HL-60 (cell line): ENCODE results near the gene PCDH15.

Experiments
- DNase-seq, 2 experiments: peaks; one replicate each; pipeline ENCODE4 v3.0.0-alpha.2; 2010 to 2020; ENCODE audit warnings: low read depth in 1 of 2, low spot score in 1 of 2
- H3K27ac ChIP-seq: fragments of 250-450 bp; sonication (Bioruptor Pico); replicated peaks from 2 replicates; pipeline ENCODE4 v1.5.1; 2020; ENCODE audit warnings: mild to moderate bottlenecking, moderate library complexity
- H3K27me3 ChIP-seq: fragments of 250-450 bp; sonication (Bioruptor Pico); 2 replicates; pipeline ENCODE4 v1.5.1; 2021; ENCODE audit warnings: mild to moderate bottlenecking, moderate library complexity; ENCODE audit not compliant: insufficient read depth, poor library complexity, severe bottlenecking
- H3K4me3 ChIP-seq: replicated peaks from 2 replicates; pipeline ENCODE4 v1.5.1; 2011; ENCODE audit warnings: mild to moderate bottlenecking, control low read depth, low read length; ENCODE audit not compliant: insufficient read depth
- GABPA ChIP-seq: IDR thresholded peaks from 2 replicates; pipeline ENCODE4 v1.6.1; 2012; ENCODE audit warnings: low read depth
- POLR2AphosphoS5 ChIP-seq: IDR thresholded peaks from 2 replicates; pipeline ENCODE4 v1.6.1; 2012; ENCODE audit warnings: low read depth
- SPI1 ChIP-seq: IDR thresholded peaks from 2 replicates; pipeline ENCODE4 v1.6.1; 2012; ENCODE audit warnings: low read depth, mild to moderate bottlenecking, borderline replicate concordance
- TF ChIP-seq, protein P1 (sequence below): IDR thresholded peaks from 2 replicates; pipeline ENCODE4 v1.6.1; 2012; ENCODE audit warnings: low read depth; ENCODE audit not compliant: insufficient replicate concordance
- TF ChIP-seq, protein P2 (sequence below): IDR thresholded peaks from one replicate; pipeline ENCODE4 v1.5.1; 2011; ENCODE audit warnings: low read length, control low read depth, inconsistent platforms; ENCODE audit not compliant: insufficient read depth

The PCDH15 gene

DNA sequence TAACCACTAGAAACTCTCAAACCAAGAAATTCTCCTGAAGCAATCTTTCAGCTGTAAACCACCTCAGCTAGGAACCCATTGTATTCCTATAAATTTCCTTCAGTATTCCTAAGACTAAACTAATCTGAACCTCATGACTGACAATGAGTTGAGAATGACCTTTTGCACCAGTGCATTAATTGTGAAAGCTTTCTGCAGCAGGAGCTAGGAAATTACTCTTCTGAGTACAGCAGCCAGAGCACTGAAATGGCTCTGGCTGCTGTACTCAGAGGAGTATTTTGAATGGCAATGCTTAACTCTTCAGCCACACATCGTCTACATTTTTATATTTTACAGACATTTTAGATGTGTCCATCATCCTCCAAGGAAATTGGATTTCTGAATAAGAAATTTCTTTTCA, 109.7 kb downstream of the PCDH15 start:
- DNase-seq, result no peak
- Histone ChIP-seq H3K27me3 (no peaks in the 10 kb centered on the region), H3K27ac (no peak overlapping the region), H3K4me3 (no peak overlapping the region)
- TF ChIP-seq POLR2AphosphoS5, result no peak
- no peak for TF ChIP-seq GABPA
- TF ChIP-seq SPI1, result no peak

DNA sequence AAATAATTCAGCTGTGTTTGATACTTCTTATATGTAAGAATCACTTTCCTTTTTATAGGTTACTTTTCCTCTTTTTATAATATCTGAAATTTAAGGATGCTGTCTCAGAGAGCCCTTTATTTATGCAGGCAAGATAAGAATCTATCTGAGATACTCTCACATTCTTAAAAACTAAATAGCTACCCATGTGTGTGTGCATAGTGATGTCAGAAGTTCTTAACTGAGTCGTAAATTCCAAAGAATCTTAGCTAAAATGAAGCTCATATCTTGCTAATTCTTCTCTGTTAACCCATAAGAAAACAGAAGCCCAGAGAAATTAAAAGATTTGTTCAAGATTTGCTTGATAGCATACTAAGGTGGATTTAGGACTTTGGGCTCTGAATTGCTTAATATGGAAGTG, 118.5 kb downstream of the PCDH15 start:
- H3K27me3 ChIP-seq, result no peaks in the 10 kb centered on the region
- no peak for DNase-seq
- H3K27ac ChIP-seq, result no peak overlapping the region
- TF ChIP-seq, protein P1, sequence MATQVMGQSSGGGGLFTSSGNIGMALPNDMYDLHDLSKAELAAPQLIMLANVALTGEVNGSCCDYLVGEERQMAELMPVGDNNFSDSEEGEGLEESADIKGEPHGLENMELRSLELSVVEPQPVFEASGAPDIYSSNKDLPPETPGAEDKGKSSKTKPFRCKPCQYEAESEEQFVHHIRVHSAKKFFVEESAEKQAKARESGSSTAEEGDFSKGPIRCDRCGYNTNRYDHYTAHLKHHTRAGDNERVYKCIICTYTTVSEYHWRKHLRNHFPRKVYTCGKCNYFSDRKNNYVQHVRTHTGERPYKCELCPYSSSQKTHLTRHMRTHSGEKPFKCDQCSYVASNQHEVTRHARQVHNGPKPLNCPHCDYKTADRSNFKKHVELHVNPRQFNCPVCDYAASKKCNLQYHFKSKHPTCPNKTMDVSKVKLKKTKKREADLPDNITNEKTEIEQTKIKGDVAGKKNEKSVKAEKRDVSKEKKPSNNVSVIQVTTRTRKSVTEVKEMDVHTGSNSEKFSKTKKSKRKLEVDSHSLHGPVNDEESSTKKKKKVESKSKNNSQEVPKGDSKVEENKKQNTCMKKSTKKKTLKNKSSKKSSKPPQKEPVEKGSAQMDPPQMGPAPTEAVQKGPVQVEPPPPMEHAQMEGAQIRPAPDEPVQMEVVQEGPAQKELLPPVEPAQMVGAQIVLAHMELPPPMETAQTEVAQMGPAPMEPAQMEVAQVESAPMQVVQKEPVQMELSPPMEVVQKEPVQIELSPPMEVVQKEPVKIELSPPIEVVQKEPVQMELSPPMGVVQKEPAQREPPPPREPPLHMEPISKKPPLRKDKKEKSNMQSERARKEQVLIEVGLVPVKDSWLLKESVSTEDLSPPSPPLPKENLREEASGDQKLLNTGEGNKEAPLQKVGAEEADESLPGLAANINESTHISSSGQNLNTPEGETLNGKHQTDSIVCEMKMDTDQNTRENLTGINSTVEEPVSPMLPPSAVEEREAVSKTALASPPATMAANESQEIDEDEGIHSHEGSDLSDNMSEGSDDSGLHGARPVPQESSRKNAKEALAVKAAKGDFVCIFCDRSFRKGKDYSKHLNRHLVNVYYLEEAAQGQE, result no peak
- no peak for TF ChIP-seq GABPA
- no peak for TF ChIP-seq POLR2AphosphoS5
- TF ChIP-seq, protein P2, sequence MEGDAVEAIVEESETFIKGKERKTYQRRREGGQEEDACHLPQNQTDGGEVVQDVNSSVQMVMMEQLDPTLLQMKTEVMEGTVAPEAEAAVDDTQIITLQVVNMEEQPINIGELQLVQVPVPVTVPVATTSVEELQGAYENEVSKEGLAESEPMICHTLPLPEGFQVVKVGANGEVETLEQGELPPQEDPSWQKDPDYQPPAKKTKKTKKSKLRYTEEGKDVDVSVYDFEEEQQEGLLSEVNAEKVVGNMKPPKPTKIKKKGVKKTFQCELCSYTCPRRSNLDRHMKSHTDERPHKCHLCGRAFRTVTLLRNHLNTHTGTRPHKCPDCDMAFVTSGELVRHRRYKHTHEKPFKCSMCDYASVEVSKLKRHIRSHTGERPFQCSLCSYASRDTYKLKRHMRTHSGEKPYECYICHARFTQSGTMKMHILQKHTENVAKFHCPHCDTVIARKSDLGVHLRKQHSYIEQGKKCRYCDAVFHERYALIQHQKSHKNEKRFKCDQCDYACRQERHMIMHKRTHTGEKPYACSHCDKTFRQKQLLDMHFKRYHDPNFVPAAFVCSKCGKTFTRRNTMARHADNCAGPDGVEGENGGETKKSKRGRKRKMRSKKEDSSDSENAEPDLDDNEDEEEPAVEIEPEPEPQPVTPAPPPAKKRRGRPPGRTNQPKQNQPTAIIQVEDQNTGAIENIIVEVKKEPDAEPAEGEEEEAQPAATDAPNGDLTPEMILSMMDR, result no peak
- no peak for TF ChIP-seq SPI1
- H3K4me3 ChIP-seq, result no peak overlapping the region

DNA sequence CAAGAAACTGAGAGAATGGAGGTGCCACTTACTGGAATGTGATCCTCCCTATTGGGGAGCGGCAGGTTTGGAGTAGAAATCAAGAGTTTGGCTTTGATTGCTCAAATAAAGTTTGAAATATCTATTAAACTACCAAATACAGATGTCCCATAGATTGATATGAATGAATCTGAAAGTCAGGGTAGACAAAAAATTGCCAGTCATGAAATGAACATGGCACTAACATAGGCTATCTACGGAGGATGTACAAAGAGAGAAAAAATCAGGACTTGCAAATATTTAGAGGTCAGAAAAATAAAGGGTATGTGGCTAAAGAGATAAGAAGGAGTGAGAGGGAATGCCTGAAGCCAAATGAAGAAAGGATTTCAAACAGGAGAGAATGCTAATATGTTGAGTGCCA, 119.9 kb downstream of the PCDH15 start:
- Histone ChIP-seq H3K27ac (no peak overlapping the region), H3K27me3 (no peaks in the 10 kb centered on the region), H3K4me3 (no peak overlapping the region)
- no peak for TF ChIP-seq GABPA
- TF ChIP-seq SPI1, result no peak
- TF ChIP-seq, protein P2, result no peak
- TF ChIP-seq, protein P1, result no peak
- TF ChIP-seq POLR2AphosphoS5, result no peak
- no peak for DNase-seq

DNA sequence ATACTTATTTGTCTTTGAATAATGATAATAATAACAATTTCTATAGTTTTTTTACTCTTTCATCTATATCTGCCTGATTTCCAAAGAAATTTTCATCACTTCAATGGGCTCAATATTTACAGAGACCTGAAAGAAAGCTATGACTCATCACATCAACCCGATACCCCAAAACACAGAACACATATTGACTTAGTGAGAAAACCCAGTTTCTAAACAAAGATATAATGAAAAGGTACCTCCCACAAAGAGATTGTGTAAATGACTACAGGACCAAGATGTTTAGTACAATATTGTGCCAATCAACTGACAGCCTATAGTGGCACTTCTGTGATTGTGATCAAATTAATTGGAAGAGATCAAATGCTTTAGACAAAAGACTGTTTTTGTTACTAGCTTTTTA, 133.9 kb downstream of the PCDH15 start:
- DNase-seq, result no peak
- H3K4me3 ChIP-seq, result no peak overlapping the region
- H3K27me3 ChIP-seq, result no peaks in the 10 kb centered on the region
- TF ChIP-seq GABPA, result no peak
- TF ChIP-seq, protein P2, result no peak
- TF ChIP-seq, protein P1, result no peak
- TF ChIP-seq POLR2AphosphoS5, result no peak
- no peak overlapping the region for H3K27ac ChIP-seq
